ENCODE data around the gene DUSP8. TPM values are rescaled to one million over a fixed set of nuclear protein-coding genes. Genes with fewer than 3 reads are reported as not detected.

DUSP8 gene
- total RNA-seq, 5 donors from 2014 or later (not counting 1 experiment from before 2014, with no cell fraction given), result 5.2 to 64.3 (median 8.7) TPM

DNA sequence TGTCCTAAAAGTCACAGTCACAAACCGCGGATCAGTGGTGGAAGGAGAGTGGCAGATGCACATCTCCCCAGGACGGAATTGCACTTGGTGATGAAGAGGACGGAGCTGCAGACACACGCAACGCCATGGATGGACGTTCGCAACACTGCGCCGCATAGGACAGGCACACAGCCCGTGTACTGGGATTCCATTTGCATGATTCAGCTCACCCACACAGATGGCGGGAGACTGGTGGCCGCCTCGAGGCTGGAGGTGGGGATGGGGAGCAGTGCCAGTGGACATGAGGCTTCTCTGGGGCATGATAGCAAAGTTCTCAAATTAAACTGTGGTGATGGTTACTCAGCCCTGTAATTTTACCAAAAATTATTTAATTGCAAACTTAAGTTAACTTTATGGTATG is 37.4 kb downstream of the DUSP8 start:
- ChIA-PET CTCF (no interaction called here), POLR2A (no interaction called here)
- H3K36me3 Mint-ChIP-seq, result peaks cover 19% of the 10 kb centered on the region
- Histone ChIP-seq H3K4me3 (ENCODE audit: control insufficient read depth in 1 of 2, extremely low read depth in 1 of 2, low read length in 1 of 2) (no peak overlapping the region), H3K4me1 (ENCODE audit: control insufficient read depth in 1 of 2, extremely low read depth in 1 of 2, insufficient read depth in 2 of 2, low read length in 2 of 2) (peaks cover 0 to 73% of the 10 kb centered on the region in 2 experiments), H3K36me3 (ENCODE audit: control insufficient read depth in 2 of 2, extremely low read depth in 1 of 2, insufficient read depth in 1 of 2, low read length in 1 of 2) (peaks cover 8 to 44% of the 10 kb centered on the region in 2 donors), H3K27ac (ENCODE audit: low read length) (no peak overlapping the region), H3K27me3 (replicated peaks in 1 of 2; ENCODE audit: control insufficient read depth in 2 of 2, extremely low read depth in 1 of 2, insufficient read depth in 2 of 2, low read length in 1 of 2) (peaks cover 0 to 3% of the 10 kb centered on the region in 2 experiments), H3K9me3 (no peaks in the 10 kb centered on the region)
- ATAC-seq (replicated peaks in 1 of 4) (no peak), DNase-seq (no peak)
- peak overlapping the region in 1 of 3 donors; percentile 21 for H3K4me3 Mint-ChIP-seq
- WGBS (ENCODE audit: insufficient coverage), result 95% methylated on average over 10 of the region's 14 CpGs
- H3K27me3 Mint-ChIP-seq, result peaks cover 0 to 4% of the 10 kb centered on the region in 2 donors
- H3K4me1 Mint-ChIP-seq, result peaks cover 48 to 60% (median 56%) of the 10 kb centered on the region in 3 donors
- H3K9me3 Mint-ChIP-seq, result no peaks in the 10 kb centered on the region
- H3K27ac Mint-ChIP-seq, result no peak overlapping the region

DNA sequence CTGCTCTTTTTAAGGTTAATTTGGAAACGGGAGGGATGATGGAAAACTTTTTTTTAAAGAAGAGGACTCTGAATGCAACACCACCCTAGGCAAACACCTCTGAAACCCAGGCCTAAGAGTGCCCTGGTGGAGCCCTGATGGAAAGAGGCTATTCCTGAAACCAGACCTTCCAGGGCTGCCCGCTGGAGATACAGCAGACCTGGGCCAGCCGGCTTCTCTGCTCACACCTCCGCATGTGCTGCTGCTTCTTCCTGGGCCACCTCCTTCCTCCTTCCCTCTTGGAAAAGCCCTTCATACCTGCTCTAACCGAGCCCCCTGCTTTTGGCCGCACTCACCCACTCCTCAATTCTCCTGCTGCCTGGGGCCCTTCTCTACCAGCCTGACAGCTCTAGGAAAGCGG is 37.9 kb downstream of the DUSP8 start:
- no peak overlapping the region for H3K4me3 Mint-ChIP-seq
- Histone ChIP-seq H3K4me3 (ENCODE audit: control insufficient read depth in 1 of 2, extremely low read depth in 1 of 2, low read length in 1 of 2) (no peak overlapping the region), H3K36me3 (ENCODE audit: control insufficient read depth in 2 of 2, extremely low read depth in 1 of 2, insufficient read depth in 1 of 2, low read length in 1 of 2) (peaks cover 11 to 44% of the 10 kb centered on the region in 2 donors), H3K27me3 (replicated peaks in 1 of 2; ENCODE audit: control insufficient read depth in 2 of 2, extremely low read depth in 1 of 2, insufficient read depth in 2 of 2, low read length in 1 of 2) (peaks cover 0 to 3% of the 10 kb centered on the region in 2 experiments), H3K27ac (ENCODE audit: low read length) (no peak overlapping the region), H3K9me3 (no peaks in the 10 kb centered on the region), H3K4me1 (ENCODE audit: control insufficient read depth in 1 of 2, extremely low read depth in 1 of 2, insufficient read depth in 2 of 2, low read length in 2 of 2) (peaks cover 0 to 78% of the 10 kb centered on the region in 2 experiments)
- H3K27me3 Mint-ChIP-seq, result peaks cover 0 to 4% of the 10 kb centered on the region in 2 donors
- H3K9me3 Mint-ChIP-seq, result no peaks in the 10 kb centered on the region
- 100% methylated on average over 3 of the region's 7 CpGs for WGBS (ENCODE audit: insufficient coverage)
- POLR2A ChIA-PET, result no interaction called here
- peaks cover 48 to 65% (median 59%) of the 10 kb centered on the region in 3 donors for H3K4me1 Mint-ChIP-seq
- DNase-seq (no peak), ATAC-seq (replicated peaks in 1 of 4) (no peak)
- H3K36me3 Mint-ChIP-seq, result peaks cover 19% of the 10 kb centered on the region
- CTCF ChIA-PET, result interaction anchor here in 1 of 2 donors (0.6 kb wide), 1 partner anchor 63 kb away, joined by 3 read pairs; no protein-coding TSS in a partner anchor
- H3K27ac Mint-ChIP-seq, result no peak overlapping the region

DNA sequence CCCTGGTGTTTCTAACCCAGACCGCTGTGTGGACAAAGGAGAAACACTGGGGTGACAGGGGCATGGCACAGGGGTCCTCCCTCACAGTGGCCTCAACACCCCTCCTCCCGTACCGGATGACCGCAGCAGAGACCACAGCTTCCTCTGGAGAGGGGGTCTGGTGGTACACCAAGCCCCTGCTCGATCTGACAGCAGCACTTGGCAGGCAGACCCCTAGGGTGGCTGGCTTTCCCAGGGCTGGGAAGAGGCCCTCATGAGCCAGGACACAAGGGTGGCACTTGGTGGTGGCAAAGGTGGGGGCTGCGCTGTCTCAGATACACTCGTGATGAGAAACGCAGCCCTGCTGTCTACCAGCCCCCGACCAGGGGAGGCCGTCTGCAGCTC is 38.7 kb downstream of the DUSP8 start:
- H3K27me3 Mint-ChIP-seq, result peaks cover 0 to 4% of the 10 kb centered on the region in 2 donors
- ChIA-PET POLR2A (no interaction called here), CTCF (no interaction called here)
- 91% methylated on average over 5 of the region's 10 CpGs for WGBS (ENCODE audit: insufficient coverage)
- H3K4me1 ChIP-seq (ENCODE audit: control insufficient read depth in 1 of 2, extremely low read depth in 1 of 2, insufficient read depth in 2 of 2, low read length in 2 of 2), result peaks cover 0 to 86% of the 10 kb centered on the region in 2 experiments
- no peaks in the 10 kb centered on the region for H3K9me3 ChIP-seq
- no peaks in the 10 kb centered on the region for H3K9me3 Mint-ChIP-seq
- peaks cover 51 to 72% (median 66%) of the 10 kb centered on the region in 3 donors for H3K4me1 Mint-ChIP-seq
- no peak overlapping the region for H3K27ac ChIP-seq (ENCODE audit: low read length)
- peaks cover 15 to 44% of the 10 kb centered on the region in 2 donors for H3K36me3 ChIP-seq (ENCODE audit: control insufficient read depth in 2 of 2, extremely low read depth in 1 of 2, insufficient read depth in 1 of 2, low read length in 1 of 2)
- no peak for DNase-seq
- H3K36me3 Mint-ChIP-seq, result peaks cover 19% of the 10 kb centered on the region
- H3K4me3 Mint-ChIP-seq, result no peak overlapping the region
- H3K4me3 ChIP-seq (ENCODE audit: control insufficient read depth in 1 of 2, extremely low read depth in 1 of 2, low read length in 1 of 2), result no peak overlapping the region
- H3K27me3 ChIP-seq (replicated peaks in 1 of 2; ENCODE audit: control insufficient read depth in 2 of 2, extremely low read depth in 1 of 2, insufficient read depth in 2 of 2, low read length in 1 of 2), result no peaks in the 10 kb centered on the region
- H3K27ac Mint-ChIP-seq, result no peak overlapping the region
- ATAC-seq (replicated peaks in 1 of 4), result no peak

DNA sequence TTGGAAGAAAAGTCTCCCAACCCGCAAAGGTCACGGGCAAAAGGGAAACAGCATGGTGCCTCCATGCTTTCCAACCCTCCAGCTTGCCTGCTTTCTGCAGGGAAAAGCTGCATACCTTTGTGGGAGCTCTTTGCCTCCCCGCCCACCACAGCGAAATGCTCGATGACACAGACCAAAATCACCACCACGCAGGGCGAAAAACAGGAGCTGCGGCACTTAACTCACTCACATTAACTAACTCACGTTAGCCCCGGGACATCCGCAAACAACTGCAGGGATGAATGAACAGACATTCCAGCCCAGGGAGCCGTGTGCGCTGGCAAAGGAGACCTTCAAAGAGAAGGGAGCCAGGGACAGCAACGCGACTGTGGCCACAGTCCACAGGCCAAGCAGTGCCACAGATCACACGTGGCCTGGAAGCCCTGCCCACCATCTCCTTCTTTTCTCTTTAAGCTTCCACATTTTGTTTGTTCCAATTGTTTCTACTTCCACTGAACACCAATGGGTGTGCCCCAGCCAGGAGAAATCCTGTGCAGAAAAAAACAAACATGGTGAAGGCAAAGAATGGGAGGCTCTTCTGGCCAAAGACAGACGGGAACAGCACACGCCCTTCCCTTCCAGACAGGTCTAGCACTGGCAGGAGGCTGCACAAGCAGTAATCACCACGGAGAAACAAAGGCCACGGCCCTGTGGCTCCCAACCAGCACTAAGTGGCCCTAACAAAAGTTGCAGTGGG is 39.3 kb downstream of the DUSP8 start:
- H3K27ac Mint-ChIP-seq, result no peak overlapping the region
- peaks cover 15 to 44% of the 10 kb centered on the region in 2 donors for H3K36me3 ChIP-seq (ENCODE audit: control insufficient read depth in 2 of 2, extremely low read depth in 1 of 2, insufficient read depth in 1 of 2, low read length in 1 of 2)
- peaks cover 0 to 89% of the 10 kb centered on the region in 2 experiments for H3K4me1 ChIP-seq (ENCODE audit: control insufficient read depth in 1 of 2, extremely low read depth in 1 of 2, insufficient read depth in 2 of 2, low read length in 2 of 2)

DNA sequence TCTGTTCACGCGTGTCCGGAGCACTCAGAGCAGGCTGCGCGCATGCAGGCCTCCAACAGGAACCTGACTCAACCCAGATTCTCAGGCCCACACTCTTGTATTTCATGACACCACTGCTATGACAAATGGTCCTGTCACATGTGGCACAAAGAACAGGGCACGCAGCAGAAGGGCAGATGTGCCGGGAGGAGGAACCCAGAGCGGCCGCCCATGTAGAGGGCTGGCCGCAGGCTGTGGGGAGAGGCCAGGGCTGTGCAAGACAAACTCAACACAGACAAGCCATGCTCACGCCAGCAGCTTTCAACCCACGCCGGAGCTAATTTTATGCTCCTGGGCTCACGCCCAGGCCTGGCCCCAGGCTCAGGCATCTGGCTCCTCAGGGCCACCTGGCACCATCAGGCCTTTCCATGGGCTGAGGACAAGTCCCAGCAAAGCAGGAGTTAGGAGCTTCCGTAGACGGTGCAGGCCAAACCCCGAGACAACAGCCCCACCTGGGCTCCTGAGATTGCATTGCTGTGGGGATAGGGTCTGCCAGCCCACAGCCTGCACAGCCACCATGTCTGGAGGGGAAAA is 40.0 kb downstream of the DUSP8 start:
- Histone ChIP-seq H3K27ac (ENCODE audit: low read length) (no peak overlapping the region), H3K36me3 (ENCODE audit: control insufficient read depth in 2 of 2, extremely low read depth in 1 of 2, insufficient read depth in 1 of 2, low read length in 1 of 2) (peaks cover 15 to 44% of the 10 kb centered on the region in 2 donors), H3K27me3 (replicated peaks in 1 of 2; ENCODE audit: control insufficient read depth in 2 of 2, extremely low read depth in 1 of 2, insufficient read depth in 2 of 2, low read length in 1 of 2) (no peaks in the 10 kb centered on the region), H3K4me1 (ENCODE audit: control insufficient read depth in 1 of 2, extremely low read depth in 1 of 2, insufficient read depth in 2 of 2, low read length in 2 of 2) (peaks cover 0 to 84% of the 10 kb centered on the region in 2 experiments), H3K4me3 (ENCODE audit: control insufficient read depth in 1 of 2, extremely low read depth in 1 of 2, low read length in 1 of 2) (no peak overlapping the region), H3K9me3 (no peaks in the 10 kb centered on the region)
- WGBS (ENCODE audit: insufficient coverage), result 99% methylated on average over 16 of the region's 17 CpGs
- ATAC-seq (replicated peaks in 1 of 4), result no peak
- no peaks in the 10 kb centered on the region for H3K9me3 Mint-ChIP-seq
- H3K4me3 Mint-ChIP-seq, result peak overlapping the region in 1 of 3 donors; percentile 4
- no peak overlapping the region for H3K27ac Mint-ChIP-seq
- POLR2A ChIA-PET, result no interaction called here
- CTCF ChIA-PET, result no interaction called here
- no peaks in the 10 kb centered on the region for H3K27me3 Mint-ChIP-seq
- no peak for DNase-seq
- H3K36me3 Mint-ChIP-seq, result peaks cover 19% of the 10 kb centered on the region
- H3K4me1 Mint-ChIP-seq, result peaks cover 51 to 76% (median 67%) of the 10 kb centered on the region in 3 donors

More for the DNA sequence above, 39.3 kb downstream of the DUSP8 start:
- ChIA-PET CTCF (no interaction called here), POLR2A (no interaction called here)
- H3K9me3 ChIP-seq, result no peaks in the 10 kb centered on the region
- WGBS (ENCODE audit: insufficient coverage), result 91% methylated on average over 14 of the region's 20 CpGs
- H3K36me3 Mint-ChIP-seq, result peaks cover 19% of the 10 kb centered on the region
- H3K27ac ChIP-seq (ENCODE audit: low read length), result no peak overlapping the region
- H3K27me3 Mint-ChIP-seq, result no peaks in the 10 kb centered on the region
- ATAC-seq (replicated peaks in 1 of 4) (no peak), DNase-seq (no peak)
- no peak overlapping the region for H3K4me3 Mint-ChIP-seq
- H3K4me3 ChIP-seq (ENCODE audit: control insufficient read depth in 1 of 2, extremely low read depth in 1 of 2, low read length in 1 of 2), result no peak overlapping the region
- H3K9me3 Mint-ChIP-seq, result no peaks in the 10 kb centered on the region
- H3K4me1 Mint-ChIP-seq, result peaks cover 56 to 78% (median 69%) of the 10 kb centered on the region in 3 donors
- no peaks in the 10 kb centered on the region for H3K27me3 ChIP-seq (replicated peaks in 1 of 2; ENCODE audit: control insufficient read depth in 2 of 2, extremely low read depth in 1 of 2, insufficient read depth in 2 of 2, low read length in 1 of 2)

DNA sequence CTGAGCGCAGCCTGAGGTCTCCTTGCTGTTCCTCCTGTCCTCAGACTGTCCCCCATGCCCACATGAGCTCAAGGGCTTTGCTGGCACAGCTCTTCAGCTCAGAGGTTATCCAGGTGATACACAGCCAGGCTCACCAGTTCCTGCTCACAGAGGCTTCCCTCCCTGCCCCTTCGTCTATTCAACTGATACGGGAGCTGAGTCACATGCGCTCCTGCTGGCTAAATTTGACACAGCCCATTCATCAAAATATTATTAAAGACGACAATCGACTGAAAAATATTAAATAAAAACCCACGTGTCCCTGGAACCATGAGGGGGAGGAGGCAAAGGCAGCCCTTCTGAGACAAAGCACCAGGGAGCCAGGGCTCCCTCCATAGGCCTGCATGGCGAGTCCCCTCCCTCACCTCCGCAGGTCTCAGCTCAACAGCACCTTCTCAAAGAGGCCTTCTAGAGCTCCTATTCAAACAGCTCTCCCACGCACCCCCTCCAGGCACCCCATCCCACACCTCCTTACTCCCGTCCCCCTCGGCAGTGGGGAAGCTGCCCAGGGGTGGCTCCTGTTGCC is 40.5 kb downstream of the DUSP8 start:
- peaks cover 49 to 78% (median 66%) of the 10 kb centered on the region in 3 donors for H3K4me1 Mint-ChIP-seq
- no peaks in the 10 kb centered on the region for H3K27me3 Mint-ChIP-seq
- Histone ChIP-seq H3K4me3 (ENCODE audit: control insufficient read depth in 1 of 2, extremely low read depth in 1 of 2, low read length in 1 of 2) (no peak overlapping the region), H3K4me1 (ENCODE audit: control insufficient read depth in 1 of 2, extremely low read depth in 1 of 2, insufficient read depth in 2 of 2, low read length in 2 of 2) (peaks cover 0 to 83% of the 10 kb centered on the region in 2 experiments), H3K27ac (ENCODE audit: low read length) (no peak overlapping the region), H3K9me3 (no peaks in the 10 kb centered on the region), H3K36me3 (ENCODE audit: control insufficient read depth in 2 of 2, extremely low read depth in 1 of 2, insufficient read depth in 1 of 2, low read length in 1 of 2) (peaks cover 15 to 48% of the 10 kb centered on the region in 2 donors), H3K27me3 (replicated peaks in 1 of 2; ENCODE audit: control insufficient read depth in 2 of 2, extremely low read depth in 1 of 2, insufficient read depth in 2 of 2, low read length in 1 of 2) (no peaks in the 10 kb centered on the region)
- peaks cover 19% of the 10 kb centered on the region for H3K36me3 Mint-ChIP-seq
- no peaks in the 10 kb centered on the region for H3K9me3 Mint-ChIP-seq
- ATAC-seq (replicated peaks in 1 of 4) (no peak), DNase-seq (no peak)
- CTCF ChIA-PET, result no interaction called here
- POLR2A ChIA-PET, result no interaction called here
- peak overlapping the region in 1 of 3 donors; percentile 4 for H3K4me3 Mint-ChIP-seq
- 100% methylated on average over 6 of the region's 12 CpGs for WGBS (ENCODE audit: insufficient coverage)
- H3K27ac Mint-ChIP-seq, result no peak overlapping the region

Data from T-cell (primary cell).